HG03575 (cell line): ENCODE measurements around the gene ETV5.

Source experiments
- ATAC-seq: cut with Tn5 transposase; IDR thresholded peaks from one replicate; pipeline ENCODE4 v1.9.1; 2021; ENCODE audit not compliant: unreplicated experiment, insufficient number of reproducible peaks, low FRiP score; ENCODE audit errors: extremely low read depth

The ETV5 gene

GRCh38 chr3:186099178-186099577 is 9.7 kb downstream of the ETV5 start:
- ATAC-seq = no peak

- no peak for ATAC-seq
Measured at GRCh38 chr3:186098740-186099139, 10.1 kb downstream of the ETV5 start.

GRCh38 chr3:186097663-186098451 is 11.0 kb downstream of the ETV5 start:
- no peak for ATAC-seq

GRCh38 chr3:186097317-186097662 is 11.6 kb downstream of the ETV5 start:
- no peak for ATAC-seq

GRCh38 chr3:186096290-186096689 is 12.6 kb downstream of the ETV5 start:
- ATAC-seq = no peak

- ATAC-seq = no peak
Measured at GRCh38 chr3:186095561-186096081, 13.3 kb downstream of the ETV5 start.

- ATAC-seq = no peak
Measured at GRCh38 chr3:186094696-186095425, 14.0 kb downstream of the ETV5 start.

- ATAC-seq = no peak
Measured at GRCh38 chr3:186094271-186094670, 14.6 kb downstream of the ETV5 start.

GRCh38 chr3:186093271-186093900 is 15.5 kb downstream of the ETV5 start:
- no peak for ATAC-seq

GRCh38 chr3:186092360-186093070 is 16.4 kb downstream of the ETV5 start:
- no peak for ATAC-seq

GRCh38 chr3:186090901-186091300 is 18.0 kb downstream of the ETV5 start:
- ATAC-seq = no peak

- no peak for ATAC-seq
Measured at GRCh38 chr3:186088335-186088734, 20.6 kb downstream of the ETV5 start.

- no peak for ATAC-seq
Measured at GRCh38 chr3:186084264-186084663, 24.6 kb downstream of the ETV5 start.

GRCh38 chr3:186083746-186084145 is 25.1 kb downstream of the ETV5 start:
- no peak for ATAC-seq

- no peak for ATAC-seq
Measured at GRCh38 chr3:186082150-186082549, 26.7 kb downstream of the ETV5 start.

GRCh38 chr3:186081678-186082077 is 27.2 kb downstream of the ETV5 start:
- ATAC-seq = no peak

GRCh38 chr3:186080849-186081438 is 27.9 kb downstream of the ETV5 start:
- ATAC-seq = no peak

- no peak for ATAC-seq
Measured at GRCh38 chr3:186079925-186080324, 29.0 kb downstream of the ETV5 start.

- no peak for ATAC-seq
Measured at GRCh38 chr3:186077466-186077865, 31.4 kb downstream of the ETV5 start.
